ENCODE data around the gene IL12RB1.

IL12RB1 gene

GRCh38 chr19:18029617-18030338, 57.0 kb downstream of the IL12RB1 start:
- H3K36me3 Mint-ChIP-seq (ENCODE audit: low read depth), result no peaks in the 10 kb centered on the region
- H3K27me3 Mint-ChIP-seq (ENCODE audit: low read depth, poor library complexity), result peaks cover 28% of the 10 kb centered on the region
- H3K27ac Mint-ChIP-seq, result no peak overlapping the region
- no peak for TF ChIP-seq CTCF (IDR thresholded peaks at IDR 0.05)
- DNase-seq, result no peak
- no peaks in the 10 kb centered on the region for H3K9me3 Mint-ChIP-seq
- H3K4me3 Mint-ChIP-seq, result no peak overlapping the region
- peaks cover 22% of the 10 kb centered on the region for H3K4me1 Mint-ChIP-seq

- no peak for TF ChIP-seq CTCF (IDR thresholded peaks at IDR 0.05)
- H3K36me3 Mint-ChIP-seq (ENCODE audit: low read depth), result no peaks in the 10 kb centered on the region
- DNase-seq, result no peak
- H3K4me1 Mint-ChIP-seq, result peaks cover 35% of the 10 kb centered on the region
- H3K4me3 Mint-ChIP-seq, result no peak overlapping the region
- peaks cover 25% of the 10 kb centered on the region for H3K27me3 Mint-ChIP-seq (ENCODE audit: low read depth, poor library complexity)
- no peak overlapping the region for H3K27ac Mint-ChIP-seq
- H3K9me3 Mint-ChIP-seq, result no peaks in the 10 kb centered on the region
Measured at GRCh38 chr19:18027151-18027550, 59.6 kb downstream of the IL12RB1 start.

- Mint-ChIP-seq H3K27ac (no peak overlapping the region), H3K4me1 (peaks cover 30% of the 10 kb centered on the region)
- TF ChIP-seq CTCF (IDR thresholded peaks at IDR 0.05), result no peak
Measured at GRCh38 chr19:18023622-18024251, 63.0 kb downstream of the IL12RB1 start.

GRCh38 chr19:18021121-18021755, 65.5 kb downstream of the IL12RB1 start:
- no peaks in the 10 kb centered on the region for H3K36me3 Mint-ChIP-seq (ENCODE audit: low read depth)
- peaks cover 17% of the 10 kb centered on the region for H3K27me3 Mint-ChIP-seq (ENCODE audit: low read depth, poor library complexity)
- H3K4me1 Mint-ChIP-seq, result peaks cover 36% of the 10 kb centered on the region
- no peaks in the 10 kb centered on the region for H3K9me3 Mint-ChIP-seq
- no peak for TF ChIP-seq CTCF (IDR thresholded peaks at IDR 0.05)
- no peak overlapping the region for H3K4me3 Mint-ChIP-seq
- no peak overlapping the region for H3K27ac Mint-ChIP-seq
- no peak for DNase-seq

More at GRCh38 chr19:18023622-18024251, 63.0 kb downstream of the IL12RB1 start:
- Mint-ChIP-seq H3K4me3 (no peak overlapping the region), H3K27me3 (ENCODE audit: low read depth, poor library complexity) (peaks cover 22% of the 10 kb centered on the region), H3K36me3 (ENCODE audit: low read depth) (no peaks in the 10 kb centered on the region), H3K9me3 (no peaks in the 10 kb centered on the region)
- DNase-seq, result no peak

GRCh38 chr19:18020212-18021085, 66.3 kb downstream of the IL12RB1 start:
- Mint-ChIP-seq H3K4me3 (no peak overlapping the region), H3K36me3 (ENCODE audit: low read depth) (no peaks in the 10 kb centered on the region), H3K27me3 (ENCODE audit: low read depth, poor library complexity) (peaks cover 17% of the 10 kb centered on the region), H3K27ac (peak overlapping the region; percentile 65), H3K9me3 (no peaks in the 10 kb centered on the region), H3K4me1 (peaks cover 40% of the 10 kb centered on the region)
- no peak for TF ChIP-seq CTCF (IDR thresholded peaks at IDR 0.05)
- no peak for DNase-seq
